MV-4-11 (cell line): ENCODE data around the gene AGAP1.

Experiments
- DNase-seq: peaks from one replicate; lab custom pipeline; 2025; lab: John Stamatoyannopoulos, UW

Gene AGAP1

GRCh38 chr2:235489897-235490296, 3.9 kb upstream of the AGAP1 start:
- DNase-seq, result no peak

- DNase-seq, result no peak
Measured at GRCh38 chr2:235492850-235493344, 946 bp upstream of the AGAP1 start.

DNA sequence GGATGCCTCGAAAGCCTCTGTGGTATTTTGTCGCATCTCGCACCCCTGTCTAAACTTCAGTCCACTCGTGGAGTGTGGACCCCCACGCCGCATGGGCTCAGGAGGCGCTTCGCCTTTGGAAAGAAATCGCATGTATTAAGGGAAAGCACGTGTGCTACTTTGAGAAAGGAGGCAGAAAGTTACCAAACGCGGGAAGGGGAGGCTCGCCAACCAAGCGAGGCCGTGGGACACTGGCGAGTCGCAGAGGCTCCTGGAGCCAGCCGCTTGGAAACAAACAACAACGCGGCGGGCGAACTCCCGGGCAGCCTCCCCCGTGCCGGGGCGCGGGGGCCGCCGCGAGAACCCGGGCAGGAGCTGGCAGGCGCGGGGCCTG, 455 bp upstream of the AGAP1 start:
- no peak for DNase-seq

DNA sequence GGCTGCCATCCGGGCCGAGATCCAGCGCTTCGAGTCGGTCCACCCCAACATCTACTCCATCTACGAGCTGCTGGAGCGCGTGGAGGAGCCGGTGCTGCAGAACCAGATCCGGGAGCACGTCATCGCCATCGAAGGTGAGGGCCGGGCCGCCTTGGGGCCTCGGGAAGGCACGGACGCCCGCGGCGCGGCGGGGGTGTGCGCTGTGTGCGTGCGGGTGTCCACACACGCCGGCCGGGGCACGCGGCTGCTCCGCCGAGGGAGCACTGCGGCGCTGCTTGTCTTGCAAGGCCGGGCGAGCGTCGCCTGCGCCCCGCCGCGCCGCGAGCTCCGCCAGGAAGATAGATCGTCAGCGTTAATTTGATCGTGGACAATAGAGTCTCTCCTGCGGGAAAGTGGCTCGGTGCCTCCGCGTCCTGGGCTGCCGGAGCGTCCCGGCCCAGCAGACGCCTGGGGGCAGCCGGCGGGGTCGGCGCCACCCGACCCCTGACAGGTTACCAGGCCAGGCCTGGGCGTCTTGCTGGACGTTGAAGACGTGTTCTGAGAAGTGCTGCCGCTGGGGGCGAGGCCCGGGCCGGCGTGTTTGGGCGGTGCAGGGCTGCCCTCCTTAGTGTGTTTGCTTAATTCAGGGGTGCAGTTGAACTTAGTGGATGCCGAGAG, 1.0 kb downstream of the AGAP1 start:
- no peak for DNase-seq

GRCh38 chr2:235495373-235496238, 1.8 kb downstream of the AGAP1 start:
- DNase-seq, result no peak

DNA sequence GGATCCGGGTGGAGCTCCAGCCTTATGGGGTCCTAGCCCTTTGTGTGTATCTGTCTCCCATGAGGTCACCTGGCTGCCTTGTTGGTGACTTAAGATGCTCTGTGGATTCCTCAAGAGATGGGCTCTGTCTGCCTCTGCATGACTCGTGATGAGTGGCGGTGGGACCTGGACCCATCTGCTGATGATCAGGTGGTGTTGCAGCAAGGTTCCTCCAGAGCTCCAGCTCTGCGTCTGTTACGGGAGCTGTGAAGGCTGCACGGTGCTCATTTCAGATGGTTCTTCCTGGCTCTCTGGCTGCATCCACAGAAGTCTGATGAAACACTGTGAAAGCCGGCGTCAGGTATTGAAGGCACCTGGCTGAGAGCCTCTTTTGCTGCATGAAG, 2.4 kb downstream of the AGAP1 start:
- DNase-seq, result no peak

DNA sequence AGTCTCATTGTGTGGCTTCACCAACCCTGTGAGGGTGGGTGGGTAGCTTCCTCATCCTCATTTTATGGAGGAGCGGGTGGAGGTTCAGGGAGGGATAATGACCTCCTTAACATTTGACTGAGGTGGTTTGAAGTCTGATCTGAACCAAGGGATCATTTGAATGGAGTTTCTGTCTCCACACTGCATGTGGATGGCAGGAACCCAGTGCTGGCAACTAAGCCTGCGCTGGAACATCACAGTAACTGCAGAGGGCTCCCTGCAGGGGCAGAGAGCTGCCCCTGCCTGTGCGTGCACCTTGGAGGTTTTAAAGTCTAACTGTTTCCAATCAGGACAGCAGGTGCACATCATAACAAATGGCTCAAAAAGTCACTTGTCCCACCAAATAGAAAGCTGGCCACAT, 3.3 kb downstream of the AGAP1 start:
- DNase-seq, result no peak

- DNase-seq, result no peak
Measured at GRCh38 chr2:235498541-235498940, 4.7 kb downstream of the AGAP1 start.

DNA sequence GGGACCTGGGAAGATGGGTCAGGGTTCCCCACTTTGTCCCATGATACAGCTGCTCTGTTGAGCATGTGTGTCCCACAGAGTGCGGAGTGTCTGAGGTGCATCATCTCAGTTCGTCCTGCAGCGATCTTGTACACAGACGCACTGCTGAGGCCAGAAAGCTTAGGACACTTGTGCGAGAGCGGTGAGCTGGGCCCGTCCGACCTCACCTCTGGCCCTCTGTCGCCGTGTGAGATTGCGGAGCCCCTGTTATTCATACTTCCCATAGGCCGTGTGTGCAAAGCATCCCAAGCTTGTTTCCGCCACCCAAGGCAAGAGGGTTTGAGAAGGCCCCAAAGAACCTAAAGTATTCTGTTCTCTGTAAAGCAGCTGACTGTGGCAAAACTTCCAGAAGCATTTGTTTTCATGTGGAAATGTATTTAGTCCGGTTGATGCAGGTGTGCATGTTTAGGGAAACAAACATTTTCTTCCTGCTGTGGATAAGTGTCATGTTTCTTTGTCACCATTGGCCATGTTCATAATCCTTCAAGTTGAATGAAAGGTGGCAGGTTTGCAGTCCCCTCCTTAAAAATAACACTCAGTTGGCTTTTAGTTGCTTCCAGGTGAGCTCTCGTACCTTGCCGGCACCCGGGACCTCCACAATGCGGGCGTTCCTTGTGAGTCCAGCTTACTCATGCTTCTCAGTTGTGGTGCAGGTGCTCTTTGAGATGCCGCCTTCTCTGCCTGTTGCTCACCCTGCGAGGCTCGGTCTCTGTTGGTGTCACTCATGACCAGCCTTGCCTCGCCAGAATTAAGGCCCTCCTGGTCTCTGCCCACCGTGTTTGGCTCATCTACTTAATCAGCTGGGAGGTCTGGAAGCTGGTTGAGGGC, 5.3 kb downstream of the AGAP1 start:
- DNase-seq, result no peak

DNA sequence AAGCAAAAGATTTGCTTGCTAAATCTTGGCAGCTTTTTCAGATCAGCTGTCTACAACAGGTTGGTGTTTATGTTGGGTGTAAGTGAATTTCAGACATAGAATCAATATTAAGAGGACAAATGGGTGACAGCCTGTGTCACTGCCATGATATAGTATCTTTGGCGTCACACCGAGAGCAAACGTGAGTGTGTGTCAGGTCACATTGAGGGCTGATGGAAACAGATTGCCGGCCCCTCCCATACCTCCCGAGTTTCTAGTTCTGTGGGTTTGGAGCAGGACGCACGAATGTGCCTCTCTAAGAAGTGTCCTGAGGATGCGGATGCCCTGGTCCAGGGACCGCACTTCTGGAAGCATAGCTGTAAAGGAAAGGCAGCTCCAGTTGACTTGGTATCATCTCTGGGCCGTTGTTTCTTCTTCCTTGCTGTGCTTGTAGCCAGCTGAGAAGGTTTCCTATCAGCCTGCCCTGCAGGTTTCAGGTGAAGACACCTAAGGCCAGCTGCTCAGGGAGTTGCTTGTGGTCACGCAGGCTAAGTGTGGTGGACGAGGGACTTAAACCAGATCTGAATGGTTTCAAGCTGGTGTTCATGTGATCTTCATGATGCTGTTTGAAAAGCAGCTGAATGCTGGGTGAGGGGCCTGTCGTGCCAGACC, 6.4 kb downstream of the AGAP1 start:
- no peak for DNase-seq

DNA sequence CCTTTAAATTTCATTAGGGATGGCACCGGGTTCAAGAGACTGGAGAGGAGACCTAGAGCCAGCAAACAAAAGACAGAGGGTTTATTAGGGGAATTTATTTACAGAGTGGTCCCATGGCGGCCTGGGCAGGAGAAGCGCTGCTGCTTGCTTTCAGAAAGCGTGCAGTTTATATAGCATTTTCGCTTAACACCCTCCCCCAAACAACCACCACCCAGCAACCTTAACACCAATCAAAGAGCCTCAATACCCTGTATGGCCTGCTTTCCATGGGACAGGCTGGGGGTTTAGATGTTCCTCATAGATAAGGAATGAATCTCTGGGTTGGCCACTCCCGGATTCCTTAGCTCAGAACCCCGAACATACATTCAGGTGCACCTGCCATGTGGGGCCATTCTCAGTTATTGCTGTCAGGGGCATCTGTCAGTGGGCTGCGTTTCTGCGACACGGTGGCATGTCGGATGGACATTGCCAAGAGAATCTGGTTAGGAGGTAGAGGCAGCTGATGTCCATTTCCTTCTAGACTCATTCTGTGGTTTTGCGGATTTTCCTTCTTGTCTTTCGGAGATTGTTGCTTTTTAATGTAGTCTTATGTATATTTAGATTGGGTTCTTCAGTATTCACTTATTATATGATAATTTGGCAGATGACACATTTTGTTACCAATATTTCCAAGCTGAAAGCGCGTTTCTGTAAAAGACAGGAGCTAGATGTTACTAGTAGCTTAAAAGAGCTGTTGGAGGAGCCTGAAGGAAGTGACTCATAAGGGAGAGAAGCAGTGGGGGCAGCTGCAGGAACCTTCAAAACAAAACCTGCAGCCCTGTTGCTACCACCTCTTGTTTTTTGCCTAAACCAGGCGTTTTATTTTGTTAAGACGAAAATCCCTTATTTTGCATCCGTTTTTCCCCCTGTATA, 7.2 kb downstream of the AGAP1 start:
- no peak for DNase-seq

DNA sequence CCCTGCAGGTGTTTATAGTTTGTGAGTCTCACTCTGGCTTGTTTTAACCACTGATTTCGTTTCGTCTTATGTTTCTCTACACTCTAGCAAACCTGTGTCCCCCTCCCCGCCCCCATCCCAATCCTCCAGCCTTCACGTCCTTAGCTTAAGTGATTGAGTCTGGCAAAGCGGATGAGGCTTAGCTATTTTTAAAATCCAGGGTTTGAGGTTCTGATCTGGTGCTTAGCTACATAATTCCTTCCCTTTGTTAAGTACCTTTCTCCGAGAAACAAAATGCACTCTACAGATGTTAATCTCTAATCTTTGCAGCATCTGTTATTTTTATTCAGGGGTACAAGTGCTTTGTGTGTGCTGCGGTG, 7.8 kb downstream of the AGAP1 start:
- DNase-seq, result no peak

- DNase-seq, result no peak
Measured at GRCh38 chr2:235502336-235502735, 8.5 kb downstream of the AGAP1 start.

- no peak for DNase-seq
Measured at GRCh38 chr2:235504441-235505180, 10.8 kb downstream of the AGAP1 start.

- no peak for DNase-seq
Measured at GRCh38 chr2:235505181-235505741, 11.4 kb downstream of the AGAP1 start.

- DNase-seq, result no peak
Measured at GRCh38 chr2:235506291-235506996, 12.6 kb downstream of the AGAP1 start.

DNA sequence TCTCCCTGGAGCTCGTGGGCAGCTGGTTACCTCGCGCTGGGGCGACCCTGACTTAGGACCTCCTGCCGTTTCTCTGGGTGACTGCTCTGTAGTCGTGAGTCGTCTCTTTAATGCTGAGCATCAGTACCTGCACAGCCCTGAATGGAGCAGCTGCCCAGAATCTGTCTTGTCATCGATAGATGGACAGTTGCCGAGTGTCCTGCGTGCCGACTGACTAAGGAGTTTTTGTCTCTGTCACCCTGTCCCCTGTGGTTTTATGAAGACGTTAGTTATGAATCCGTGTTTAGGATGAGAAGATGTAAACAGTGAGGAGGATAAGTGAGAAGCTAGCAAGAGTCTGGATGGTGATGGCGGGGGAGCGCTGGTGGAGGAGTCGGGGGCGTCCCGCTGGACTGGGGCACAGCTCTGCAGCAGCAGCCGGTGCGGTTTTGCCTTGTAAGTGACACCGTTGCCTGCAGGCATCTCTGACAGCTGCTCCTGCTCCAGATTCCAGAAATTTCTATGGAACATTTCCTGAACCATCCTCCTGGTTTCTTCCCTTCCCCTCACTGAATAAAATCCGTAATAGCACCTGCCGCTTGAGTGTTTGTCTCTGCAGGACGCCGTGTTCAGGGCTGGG, 13.3 kb downstream of the AGAP1 start:
- DNase-seq, result no peak

DNA sequence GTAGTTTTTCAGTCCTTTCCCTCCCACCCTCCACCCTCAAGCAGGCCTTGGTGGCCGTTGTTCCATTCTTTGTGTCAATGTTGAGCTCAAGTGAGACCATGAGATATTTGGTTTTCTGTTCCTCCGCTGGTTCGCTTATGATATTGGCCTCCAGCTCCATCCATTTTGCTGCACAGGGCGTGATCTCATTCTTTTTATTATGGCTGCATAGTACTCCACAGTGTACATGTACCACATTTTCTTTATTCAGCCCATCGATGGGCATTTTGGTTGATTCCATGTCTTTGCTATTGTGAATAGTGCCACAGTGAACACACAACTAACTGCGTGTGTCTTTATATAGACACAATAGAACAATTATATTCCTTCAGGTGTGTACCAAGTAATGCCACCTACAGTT, 14.1 kb downstream of the AGAP1 start:
- no peak for DNase-seq
